Measurements from ENCODE around the gene PCSK4.

- TF ChIP-seq, protein P1, sequence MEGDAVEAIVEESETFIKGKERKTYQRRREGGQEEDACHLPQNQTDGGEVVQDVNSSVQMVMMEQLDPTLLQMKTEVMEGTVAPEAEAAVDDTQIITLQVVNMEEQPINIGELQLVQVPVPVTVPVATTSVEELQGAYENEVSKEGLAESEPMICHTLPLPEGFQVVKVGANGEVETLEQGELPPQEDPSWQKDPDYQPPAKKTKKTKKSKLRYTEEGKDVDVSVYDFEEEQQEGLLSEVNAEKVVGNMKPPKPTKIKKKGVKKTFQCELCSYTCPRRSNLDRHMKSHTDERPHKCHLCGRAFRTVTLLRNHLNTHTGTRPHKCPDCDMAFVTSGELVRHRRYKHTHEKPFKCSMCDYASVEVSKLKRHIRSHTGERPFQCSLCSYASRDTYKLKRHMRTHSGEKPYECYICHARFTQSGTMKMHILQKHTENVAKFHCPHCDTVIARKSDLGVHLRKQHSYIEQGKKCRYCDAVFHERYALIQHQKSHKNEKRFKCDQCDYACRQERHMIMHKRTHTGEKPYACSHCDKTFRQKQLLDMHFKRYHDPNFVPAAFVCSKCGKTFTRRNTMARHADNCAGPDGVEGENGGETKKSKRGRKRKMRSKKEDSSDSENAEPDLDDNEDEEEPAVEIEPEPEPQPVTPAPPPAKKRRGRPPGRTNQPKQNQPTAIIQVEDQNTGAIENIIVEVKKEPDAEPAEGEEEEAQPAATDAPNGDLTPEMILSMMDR (conservative IDR thresholded peaks at IDR 0.05), result no peak
- TF ChIP-seq ZFX (IDR thresholded peaks at IDR 0.05), result no peak
These were observed 42.2 kb downstream of the PCSK4 start for GRCh38 chr19:1447944-1448343.

Measured in C4-2B (cell line).